GM12873 (cell line): Measurements from ENCODE around the gene ACADS.

ENCODE experiments used
- CTCF ChIP-seq: IDR thresholded peaks from 2 replicates; pipeline ENCODE4 v1.5.1; 2012; ENCODE audit warnings: low read depth, mild to moderate bottlenecking, moderate library complexity, low read length, control low read depth; ENCODE audit not compliant: insufficient read depth; ENCODE audit errors: missing control alignments

ACADS gene

GRCh38 chr12:120739821-120740613, 14.4 kb downstream of the ACADS start:
- no peak for TF ChIP-seq CTCF

GRCh38 chr12:120740871-120741270, 15.2 kb downstream of the ACADS start:
- TF ChIP-seq CTCF: no peak

GRCh38 chr12:120741476-120742421, 16.1 kb downstream of the ACADS start:
- TF ChIP-seq CTCF: no peak

- TF ChIP-seq CTCF: no peak
These were observed 19.4 kb downstream of the ACADS start for GRCh38 chr12:120744922-120745493.

GRCh38 chr12:120748242-120748641, 22.6 kb downstream of the ACADS start:
- TF ChIP-seq CTCF: no peak

- no peak for TF ChIP-seq CTCF
These were observed 23.6 kb downstream of the ACADS start for GRCh38 chr12:120749256-120749655.

- no peak for TF ChIP-seq CTCF
These were observed 25.2 kb downstream of the ACADS start for GRCh38 chr12:120750806-120751205.
